Stimulated activated CD4-positive, alpha-beta T cell treated with anti-CD3 and anti-CD28 coated beads, Interleukin-2, amount 100 ng/mL, for 24 hours (primary cell): ENCODE measurements around the gene CAND2.
"Not testable (repeated sequence)": the region's sequence is repeated elsewhere in the genome, so short reads cannot be mapped to it uniquely, and the experiment has no call there.

ENCODE experiments used
- DNase-seq, 2 donors: peaks; one replicate each; pipeline ENCODE4 v3.0.0-alpha.2; 2020

Gene CAND2

GRCh38 chr3:12866836-12867235 is 70.4 kb downstream of the CAND2 start:
- DNase-seq: no peak

DNA sequence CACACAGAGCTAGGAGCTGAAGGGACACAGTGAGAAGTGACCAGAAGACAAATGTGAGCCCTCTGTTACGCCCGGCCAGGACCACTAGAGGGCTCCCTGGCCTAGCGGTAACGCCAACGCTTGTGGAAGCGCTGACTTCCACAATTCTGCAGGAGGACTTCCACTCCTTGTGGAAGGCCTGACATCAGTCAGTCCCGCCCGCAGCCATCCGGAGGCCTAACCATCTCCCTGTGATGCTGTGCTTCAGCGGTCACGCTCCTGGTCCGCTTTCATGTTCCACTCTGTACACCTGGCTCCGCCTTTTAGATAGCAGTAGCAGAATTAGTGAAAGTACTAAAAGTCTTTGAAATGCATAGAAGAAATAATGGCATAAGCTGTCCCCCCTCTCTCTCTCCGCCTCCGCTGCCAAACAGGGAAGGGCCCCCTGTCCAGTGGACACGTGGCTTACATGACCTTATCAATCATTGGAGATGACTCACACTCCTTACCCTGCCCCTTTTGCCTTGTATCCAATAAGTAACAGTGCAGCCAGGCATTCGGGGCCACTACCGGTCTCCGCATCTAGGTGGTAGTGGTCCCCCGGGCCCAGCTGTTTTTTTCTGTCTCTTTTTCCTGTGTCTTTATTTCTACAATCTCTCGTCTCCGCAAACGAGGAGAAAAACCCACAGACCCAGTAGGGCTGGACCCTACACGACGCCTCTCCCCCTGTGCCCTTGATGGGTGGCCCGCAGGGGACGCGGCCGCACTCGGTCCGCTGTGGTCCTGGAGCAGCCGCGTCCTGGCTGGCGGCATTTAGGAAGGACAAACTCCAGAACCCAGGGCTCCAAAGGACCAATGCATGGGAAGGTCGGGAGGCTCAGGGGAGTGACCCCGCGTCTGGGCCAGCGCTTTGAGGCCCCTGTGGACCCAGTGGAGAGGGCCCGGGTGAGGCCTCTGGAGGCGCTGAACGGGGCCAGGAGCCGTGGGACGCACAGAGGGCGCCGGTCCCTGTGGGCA is 71.9 kb downstream of the CAND2 start:
- DNase-seq: peak; percentile 66 to 73

DNA sequence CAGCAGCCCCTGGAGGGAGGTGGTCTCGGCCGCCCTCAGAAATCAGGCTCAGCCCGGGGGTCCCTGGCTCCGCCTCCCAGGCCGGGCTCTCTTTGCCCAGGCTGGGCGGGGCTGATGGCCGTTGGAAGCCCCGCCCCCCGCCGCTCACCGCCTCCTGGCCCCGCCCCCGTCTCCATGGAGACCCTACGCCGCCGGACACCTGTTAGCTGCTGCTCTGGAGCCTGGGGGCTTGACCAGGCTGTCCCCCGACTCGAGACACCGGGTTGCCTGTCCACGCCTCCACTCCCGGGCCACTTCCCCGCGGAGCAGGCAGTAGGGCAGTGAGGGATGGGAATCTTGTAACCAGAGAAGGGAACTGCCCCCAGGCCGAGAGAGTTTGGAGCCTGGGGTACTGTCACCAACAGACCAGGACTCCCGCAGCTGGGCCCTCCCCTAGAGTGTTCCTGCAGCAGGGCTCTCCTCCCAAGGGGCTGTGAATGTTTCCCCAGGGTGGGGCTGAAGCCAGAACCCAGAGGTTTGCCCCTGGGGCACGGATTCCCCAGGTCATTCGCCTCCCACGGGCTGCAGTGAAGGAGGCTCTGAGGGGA is 72.6 kb downstream of the CAND2 start:
- DNase-seq: peak; percentile 40 to 63

- DNase-seq: no peak
These were observed 74.5 kb downstream of the CAND2 start for GRCh38 chr3:12870942-12871341.

DNA sequence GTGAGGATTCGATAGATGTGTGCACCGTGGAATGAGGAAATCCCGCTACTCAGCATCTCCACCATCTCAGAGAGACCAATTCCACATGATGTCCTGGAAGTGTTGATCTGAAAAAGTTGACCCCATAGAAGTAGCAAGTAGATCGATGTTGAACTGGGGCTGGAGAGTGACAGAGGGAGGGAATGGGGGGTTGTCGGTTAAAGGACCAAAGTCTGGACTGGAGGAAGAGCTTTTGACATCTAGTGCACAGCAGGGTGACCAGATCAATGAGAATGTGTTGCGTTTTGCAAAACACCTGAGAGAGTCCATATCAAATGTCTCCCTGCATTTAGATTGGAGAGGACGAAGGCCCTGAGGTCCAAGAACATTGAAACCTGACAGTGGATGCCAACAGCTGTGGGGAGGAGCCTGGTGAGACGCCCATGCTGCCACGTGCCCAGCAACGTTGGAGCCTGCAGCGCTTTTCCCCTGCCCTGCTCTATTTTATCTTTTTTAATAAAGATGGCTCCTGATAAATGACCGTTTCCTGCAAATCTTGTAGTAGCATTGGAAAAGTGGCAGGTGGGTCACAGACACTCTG is 75.0 kb downstream of the CAND2 start:
- DNase-seq: no peak

DNA sequence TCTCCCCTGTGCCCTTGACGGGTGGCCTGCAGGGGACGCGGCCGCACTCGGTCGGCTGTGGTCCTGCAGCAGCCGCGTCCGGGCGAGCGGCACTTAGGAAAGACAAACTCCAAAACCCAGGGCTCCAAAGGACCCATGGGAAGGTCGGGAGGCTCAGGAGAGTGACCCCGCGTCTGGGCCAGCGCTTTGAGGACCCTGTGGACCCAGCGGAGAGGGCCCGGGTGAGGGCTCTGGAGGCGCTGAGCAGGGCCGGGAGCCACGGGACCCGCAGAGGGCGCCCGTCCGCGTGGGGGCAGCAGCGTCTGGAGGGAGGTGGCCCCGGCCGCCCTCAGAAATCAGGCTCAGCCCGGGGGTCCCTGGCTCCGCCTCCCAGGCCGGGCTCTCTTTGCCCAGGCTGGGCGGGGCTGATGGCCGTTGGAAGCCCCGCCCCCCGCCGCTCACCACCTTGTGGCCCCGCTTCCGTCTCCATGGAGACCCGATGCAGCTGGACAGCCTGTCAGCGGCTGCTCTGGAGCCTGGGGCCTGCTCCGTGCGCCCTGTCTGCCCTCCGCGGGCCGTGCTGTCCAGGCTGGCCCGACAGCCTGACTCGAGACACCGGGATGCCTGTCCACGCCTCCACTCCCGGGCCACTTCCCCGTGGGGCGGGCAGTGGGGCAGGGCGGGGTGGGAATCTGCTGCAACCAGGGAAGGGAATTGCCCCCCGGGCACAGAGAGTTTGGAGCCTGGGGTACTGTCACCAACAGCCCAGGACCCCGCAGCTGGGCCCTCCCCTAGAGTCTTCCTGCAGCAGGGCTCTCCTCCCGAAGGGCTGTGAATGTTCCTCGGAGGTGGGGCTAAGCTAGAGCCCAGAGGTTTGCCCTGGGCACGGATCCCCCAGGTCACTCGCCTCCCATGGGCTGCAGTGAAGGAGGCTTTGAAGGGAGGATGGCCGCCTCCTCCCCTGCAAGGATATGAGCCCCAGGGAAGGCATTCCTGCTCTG is 79.7 kb downstream of the CAND2 start:
- peak in 1 of 2 donors; percentile 17 for DNase-seq

DNA sequence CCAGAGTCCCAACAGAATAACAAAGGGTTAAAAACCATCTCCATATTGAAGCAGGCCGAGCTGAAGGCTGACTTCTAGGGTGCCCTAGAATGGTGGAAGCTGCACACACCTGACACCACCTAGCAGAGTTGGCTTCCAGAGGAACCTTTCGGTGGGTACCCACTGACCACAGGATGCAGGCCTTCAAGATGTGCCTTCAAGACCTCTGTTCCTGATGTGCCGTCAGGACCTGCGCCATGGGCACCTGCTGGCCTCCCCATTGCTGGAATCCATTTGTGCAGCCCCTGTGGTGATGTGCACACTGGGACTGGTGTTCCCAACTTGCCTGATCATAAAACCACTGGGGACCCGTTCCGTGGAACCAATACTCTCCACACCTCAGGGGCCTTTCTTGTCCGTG is 80.6 kb downstream of the CAND2 start:
- no peak for DNase-seq

DNA sequence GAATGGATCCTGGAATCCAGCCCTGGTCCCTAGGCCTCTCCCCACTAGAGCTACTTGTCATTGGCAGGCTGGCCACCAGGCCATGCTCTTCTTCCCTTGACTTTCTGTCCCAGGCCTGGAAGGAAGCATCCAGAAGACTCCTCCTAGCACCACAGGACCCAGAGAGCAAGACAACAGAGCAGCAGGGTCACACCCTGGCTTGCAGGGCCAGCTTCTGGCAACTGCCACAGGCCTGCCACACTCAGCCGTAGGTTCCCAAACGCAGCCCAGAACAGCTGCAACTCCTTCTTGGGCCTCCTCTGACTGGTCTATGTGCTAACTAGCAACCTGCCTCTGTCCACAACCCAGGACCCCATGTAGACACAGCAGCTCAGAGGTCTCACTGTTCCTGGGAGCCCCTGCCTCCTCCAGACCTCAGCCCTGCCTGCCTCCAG is 81.7 kb downstream of the CAND2 start:
- DNase-seq: no peak

GRCh38 chr3:12878758-12879157 is 82.3 kb downstream of the CAND2 start:
- not testable (repeated sequence) for DNase-seq

- DNase-seq: no peak
These were observed 82.8 kb downstream of the CAND2 start for GRCh38 chr3:12879191-12879815.

GRCh38 chr3:12881858-12882257 is 85.4 kb downstream of the CAND2 start:
- not testable (repeated sequence) for DNase-seq

GRCh38 chr3:12882336-12883310 is 86.1 kb downstream of the CAND2 start:
- DNase-seq: no peak

GRCh38 chr3:12884186-12884680 is 87.8 kb downstream of the CAND2 start:
- no peak for DNase-seq
